Right lobe of liver (tissue), 4 donors: ENCODE measurements around the gene KRTAP5-7.
"Not testable (repeated sequence)": the region's sequence is repeated elsewhere in the genome, so short reads cannot be mapped to it uniquely, and the experiment has no call there.

Experiments
- CTCF ChIP-seq, 4 donors: fragments of 200-600 bp in 3 of 4; fragments of 450-650 bp in 1 of 4; IDR thresholded peaks; one replicate each; pipeline versions ENCODE4 v1.5.1 to v1.8.0; 2016 to 2022; ENCODE audit warnings: antibody characterized with exemption in 4 of 4, mild to moderate bottlenecking in 2 of 4
- POLR2A ChIP-seq: fragments of 450-650 bp; IDR thresholded peaks from one replicate; pipeline ENCODE4 v1.6.1; 2017; ENCODE audit warnings: antibody characterized with exemption, mild to moderate bottlenecking
- donor health status: DM: no; HTN: no; CAD: no.
- donor health status: DM: no; HTN: no; CAD: no.
- donor health status: DM: no; HTN: yes; CAD: no.

GRCh38 chr11:71526796-71527575, at the start of gene KRTAP5-7:
- not testable (repeated sequence) for TF ChIP-seq CTCF (IDR thresholded peaks at IDR 0.05); POLR2A
